Right lobe of liver (tissue), 6 donors: Measurements from ENCODE around the gene PHTF2. TPM values are rescaled to one million over a fixed set of nuclear protein-coding genes. Genes with fewer than 3 reads are reported as not detected.

Experiments used
- ATAC-seq, 4 donors: fragments of 200-7000 bp; cut with Tn5 transposase; one replicate each; pipeline ENCODE4 v1.9.1; 2020; ENCODE audit warnings: mild to moderate bottlenecking in 4 of 4, moderate library complexity in 4 of 4
- DNase-seq, 3 donors: peaks; one replicate each; pipeline ENCODE4 v3.0.0-alpha.2; 2020
- H3K27ac ChIP-seq, 3 donors: fragments of 200-600 bp; one replicate each; pipeline ENCODE4 v1.8.0; 2022
- H3K27me3 ChIP-seq, 2 donors: fragments of 200-600 bp; one replicate each; pipeline ENCODE4 v1.8.0; 2022
- H3K36me3 ChIP-seq, 4 donors: fragments of 200-600 bp; sonication (generic) in 1 of 4; one replicate each; pipeline versions ENCODE4 v1.5.1 to v1.8.0; 2017 to 2022; ENCODE audit warnings: control low read depth in 1 of 4
- H3K4me1 ChIP-seq, 4 donors: fragments of 200-600 bp; sonication (generic) in 1 of 4; one replicate each; pipeline versions ENCODE4 v1.5.1 to v1.8.0; 2017 to 2022; ENCODE audit warnings: control low read depth in 1 of 4
- H3K4me3 ChIP-seq, 3 donors: fragments of 200-600 bp; one replicate each; pipeline ENCODE4 v1.8.0; 2022
- H3K9me3 ChIP-seq, 4 donors: fragments of 200-600 bp; sonication (generic) in 1 of 4; one replicate each; pipeline versions ENCODE4 v1.5.1 to v1.8.0; 2017 to 2022; ENCODE audit warnings: control low read depth in 1 of 4
- CTCF ChIP-seq, 4 donors: fragments of 200-600 bp in 3 of 4; fragments of 450-650 bp in 1 of 4; IDR thresholded peaks; one replicate each; pipeline versions ENCODE4 v1.5.1 to v1.8.0; 2016 to 2022; ENCODE audit warnings: antibody characterized with exemption in 4 of 4, mild to moderate bottlenecking in 2 of 4
- POLR2A ChIP-seq: fragments of 450-650 bp; IDR thresholded peaks from one replicate; pipeline ENCODE4 v1.6.1; 2017; ENCODE audit warnings: antibody characterized with exemption, mild to moderate bottlenecking
- WGBS: methylation state at CpG from one replicate; pipeline ENCODE4 v1.1.6; 2018; ENCODE audit warnings: low coverage, low lambda C conversion rate; ENCODE audit not compliant: insufficient coverage; ENCODE audit errors: missing lambda C conversion rate; 5-methylcytosine and 5-hydroxymethylcytosine counted together
- intact Hi-C, 2 donors: fragments of 100-400 bp; cut with DNase I; formaldehyde crosslinking; loops; one replicate each; pipeline versions ENCODE4 v1.11.2 to v1.14.1; 2022
- total RNA-seq, 6 experiments: library from RNA; depleted of rRNA in 2 of 6; stranded (reverse); fragments of >200 nt in 2 of 6; fragmentation: NEBNext Ultra II Directional in 3 of 6; extraction: Animal tissue kit (Norgen Biotek cat#: 25700) in 3 of 6; gene quantifications; one replicate each; pipeline versions ENCODE4 v1.1.0 to v1.2.4, GENCODE V29; 2016 to 2023
- donor health status: DM: no; HTN: yes; CAD: no.
- donor health status: DM: no; HTN: no; CAD: no.
- donor health status: DM: no; HTN: no; CAD: no.
- donor health status: DM: no; HTN: yes; CAD: no.
- donor health status: DM: no; HTN: yes; CAD: no.

The PHTF2 gene
- total RNA-seq, 6 experiments from 2014 or later, result 2.4 to 6.8 (median 5.5) TPM

GRCh38 chr7:77837966-77838365, 39.4 kb downstream of the PHTF2 start:
- no peak overlapping the region for H3K4me3 ChIP-seq
- no peaks in the 10 kb centered on the region for H3K9me3 ChIP-seq
- 20% methylated on average over 1 of the region's 1 CpG for WGBS
- ATAC-seq (no peak), DNase-seq (no peak)
- no peak for TF ChIP-seq POLR2A
- TF ChIP-seq CTCF (IDR thresholded peaks at IDR 0.05), result no peak
- no peaks in the 10 kb centered on the region for H3K27me3 ChIP-seq
- no peaks in the 10 kb centered on the region for H3K36me3 ChIP-seq
- intact Hi-C loops, result no loop called here
- no peak overlapping the region for H3K27ac ChIP-seq
- H3K4me1 ChIP-seq, result peaks cover 0 to 12% (median 0%) of the 10 kb centered on the region in 4 donors

GRCh38 chr7:77838929-77839491, 40.4 kb downstream of the PHTF2 start:
- no peak overlapping the region for H3K4me3 ChIP-seq
- intact Hi-C loops, result no loop called here
- TF ChIP-seq CTCF (IDR thresholded peaks at IDR 0.05), result no peak
- TF ChIP-seq POLR2A, result no peak
- H3K27me3 ChIP-seq, result no peaks in the 10 kb centered on the region
- H3K27ac ChIP-seq, result no peak overlapping the region
- no peaks in the 10 kb centered on the region for H3K36me3 ChIP-seq
- ATAC-seq, result peak in 2 of 4 donors; percentile 22 to 39
- WGBS, result 56% methylated on average over 3 of the region's 3 CpGs
- peaks cover 0 to 12% (median 0%) of the 10 kb centered on the region in 4 donors for H3K4me1 ChIP-seq
- no peak for DNase-seq
- H3K9me3 ChIP-seq, result no peaks in the 10 kb centered on the region

- 90% methylated on average over 2 of the region's 2 CpGs for WGBS
- ATAC-seq (no peak), DNase-seq (no peak)
- H3K27me3 ChIP-seq, result no peaks in the 10 kb centered on the region
- no peaks in the 10 kb centered on the region for H3K36me3 ChIP-seq
- no peaks in the 10 kb centered on the region for H3K9me3 ChIP-seq
- peaks cover 0 to 12% (median 0%) of the 10 kb centered on the region in 4 donors for H3K4me1 ChIP-seq
- TF ChIP-seq CTCF (IDR thresholded peaks at IDR 0.05) (no peak), POLR2A (no peak)
- intact Hi-C loops, result no loop called here
- H3K27ac ChIP-seq, result no peak overlapping the region
- no peak overlapping the region for H3K4me3 ChIP-seq
These were observed 41.3 kb downstream of the PHTF2 start for GRCh38 chr7:77839919-77840318.

DNA sequence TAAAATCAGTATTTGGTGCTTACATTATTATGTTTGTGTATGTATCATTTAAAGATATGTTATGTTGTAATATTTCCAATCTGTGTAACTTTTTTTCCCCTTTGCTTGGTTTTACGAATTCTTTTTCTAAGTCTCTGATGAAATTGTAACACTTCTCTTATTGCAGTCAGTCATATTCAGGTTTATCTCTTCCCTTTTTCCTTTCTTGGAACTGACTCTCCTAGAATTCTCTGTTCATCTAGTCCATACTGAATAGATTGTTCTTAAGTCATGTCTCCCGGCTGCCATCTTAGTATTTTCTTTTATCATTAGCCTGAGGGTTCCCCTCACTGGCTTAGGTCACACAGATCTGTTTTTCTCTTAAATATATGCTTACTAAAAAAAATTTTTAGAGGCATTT, 44.6 kb downstream of the PHTF2 start:
- Histone ChIP-seq H3K4me3 (no peak overlapping the region), H3K27me3 (no peaks in the 10 kb centered on the region), H3K9me3 (no peaks in the 10 kb centered on the region), H3K27ac (no peak overlapping the region), H3K4me1 (peaks cover 0 to 7% (median 0%) of the 10 kb centered on the region in 4 donors), H3K36me3 (no peaks in the 10 kb centered on the region)
- intact Hi-C loops, result no loop called here
- ATAC-seq, result no peak
- no peak for DNase-seq
- 85% methylated on average over 2 of the region's 2 CpGs for WGBS
- TF ChIP-seq CTCF (IDR thresholded peaks at IDR 0.05), result no peak
- no peak for TF ChIP-seq POLR2A
